Naive B cell (primary cell): ENCODE measurements around the gene HSF5. TPM values are rescaled to one million over a fixed set of nuclear protein-coding genes. Genes with fewer than 3 reads are reported as not detected.

Experiments used
- ATAC-seq, 2 donors: fragments of 150-1000 bp; cut with Tn5 transposase; 2 replicates each; pipeline ENCODE4 v1.10.0; 2021; ENCODE audit warnings: low read depth in 2 of 2, mild to moderate bottlenecking in 2 of 2, moderate library complexity in 2 of 2
- DNase-seq: peaks from one replicate; pipeline ENCODE4 v3.0.0; 2022
- H3K27ac Mint-ChIP-seq, 6 donors: one replicate each; pipeline ENCODE4 v1.8.0; 2020 to 2022; ENCODE audit warnings: mild to moderate bottlenecking in 6 of 6, mixed read lengths in 6 of 6, moderate library complexity in 5 of 6, inconsistent platforms in 2 of 6
- H3K27me3 Mint-ChIP-seq, 3 donors: one replicate each; pipeline ENCODE4 v1.8.0; 2021 to 2022; ENCODE audit warnings: mixed read lengths in 3 of 3, mild to moderate bottlenecking in 1 of 3
- H3K36me3 Mint-ChIP-seq, 2 donors: one replicate each; pipeline ENCODE4 v1.8.0; 2020 to 2022; ENCODE audit warnings: mixed read lengths in 2 of 2, inconsistent platforms in 1 of 2, mild to moderate bottlenecking in 1 of 2
- H3K4me1 Mint-ChIP-seq, 3 donors: one replicate each; pipeline ENCODE4 v1.8.0; 2020 to 2022; ENCODE audit warnings: mixed read lengths in 3 of 3, inconsistent platforms in 1 of 3, mild to moderate bottlenecking in 1 of 3, moderate library complexity in 1 of 3
- H3K4me3 Mint-ChIP-seq, 8 donors: one replicate each; pipeline ENCODE4 v1.8.0; 2020 to 2022; ENCODE audit warnings: mild to moderate bottlenecking in 8 of 8, mixed read lengths in 8 of 8, moderate library complexity in 8 of 8, inconsistent platforms in 2 of 8
- H3K9me3 Mint-ChIP-seq, 7 donors: one replicate each; pipeline ENCODE4 v1.8.0; 2020 to 2022; ENCODE audit warnings: mixed read lengths in 7 of 7, mild to moderate bottlenecking in 5 of 7, inconsistent platforms in 2 of 7, moderate library complexity in 1 of 7
- polyA plus RNA-seq, 6 donors: library from polyadenylated mRNA; unstranded; fragments of 300-500 nt; fragmentation: Illumina TruSeq; gene quantifications; one replicate each; pipeline ENCODE4 v1.2.3, GENCODE V29; 2021; ENCODE audit warnings: low read depth in 6 of 6

The HSF5 gene, protein sequence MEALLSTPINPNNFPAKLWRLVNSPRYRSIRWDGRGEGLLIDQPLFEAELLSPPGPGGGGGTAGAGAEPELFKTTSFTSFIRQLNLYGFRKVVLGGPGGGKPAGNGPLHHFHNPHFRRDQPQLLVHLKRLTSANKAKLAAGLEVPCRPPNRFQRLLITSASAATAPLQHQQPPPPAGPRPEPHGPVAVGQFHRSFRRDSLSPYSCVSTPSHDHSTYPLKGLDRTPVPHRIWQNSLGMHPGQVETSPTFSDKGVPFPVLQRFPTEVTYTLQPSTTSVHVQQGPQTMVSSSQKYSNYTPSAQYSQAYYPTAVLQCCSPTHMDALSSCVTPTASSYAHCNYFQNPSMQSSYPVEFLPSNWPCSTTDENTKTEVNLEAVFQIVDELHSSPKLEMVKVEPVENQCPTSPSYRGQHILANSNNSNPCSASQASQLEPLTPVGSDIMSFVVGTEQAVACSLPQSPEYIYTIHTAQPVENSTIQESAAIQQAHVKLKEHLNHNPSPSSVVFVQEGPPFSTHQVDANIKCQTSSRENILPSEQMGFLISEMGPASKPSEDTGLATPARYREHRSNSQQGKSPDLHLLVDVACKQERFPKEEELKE
- polyA plus RNA-seq: 1 to 10 TPM; 1.3 to 4.6 (median 3.1) TPM

DNA sequence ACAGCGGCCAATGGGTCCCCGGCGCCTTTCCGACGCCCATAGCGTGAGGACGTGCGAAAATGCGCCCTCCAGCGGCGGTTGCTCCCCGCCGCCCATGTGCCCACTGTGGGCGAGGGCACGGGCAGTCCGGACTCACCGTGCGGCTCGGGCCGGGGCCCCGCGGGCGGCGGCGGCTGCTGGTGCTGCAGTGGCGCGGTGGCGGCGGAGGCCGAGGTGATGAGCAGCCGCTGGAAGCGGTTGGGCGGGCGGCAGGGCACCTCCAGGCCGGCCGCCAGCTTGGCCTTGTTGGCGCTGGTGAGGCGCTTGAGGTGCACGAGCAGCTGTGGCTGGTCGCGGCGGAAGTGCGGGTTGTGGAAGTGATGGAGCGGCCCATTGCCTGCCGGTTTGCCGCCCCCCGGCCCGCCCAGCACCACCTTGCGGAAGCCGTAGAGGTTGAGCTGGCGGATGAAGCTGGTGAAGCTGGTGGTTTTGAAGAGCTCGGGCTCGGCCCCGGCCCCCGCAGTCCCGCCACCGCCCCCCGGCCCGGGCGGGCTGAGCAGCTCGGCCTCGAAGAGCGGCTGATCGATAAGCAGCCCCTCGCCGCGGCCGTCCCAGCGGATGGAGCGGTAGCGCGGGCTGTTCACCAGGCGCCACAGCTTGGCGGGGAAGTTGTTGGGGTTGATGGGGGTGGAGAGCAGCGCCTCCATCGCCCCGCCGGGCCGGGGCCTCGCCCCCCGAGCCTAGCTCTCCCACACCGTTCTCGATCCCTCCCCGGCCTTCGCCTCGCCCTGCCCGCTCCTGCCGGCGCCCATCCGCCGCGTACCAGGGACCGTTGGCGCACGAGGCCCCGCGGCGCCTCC, at the start of gene HSF5:
HSF5 (minus strand) TSS at position 820 of the 839 bp plus-strand sequence; CDS start at position 686, 134 bp downstream.
- ATAC-seq: peak; percentile 95 to 96

DNA sequence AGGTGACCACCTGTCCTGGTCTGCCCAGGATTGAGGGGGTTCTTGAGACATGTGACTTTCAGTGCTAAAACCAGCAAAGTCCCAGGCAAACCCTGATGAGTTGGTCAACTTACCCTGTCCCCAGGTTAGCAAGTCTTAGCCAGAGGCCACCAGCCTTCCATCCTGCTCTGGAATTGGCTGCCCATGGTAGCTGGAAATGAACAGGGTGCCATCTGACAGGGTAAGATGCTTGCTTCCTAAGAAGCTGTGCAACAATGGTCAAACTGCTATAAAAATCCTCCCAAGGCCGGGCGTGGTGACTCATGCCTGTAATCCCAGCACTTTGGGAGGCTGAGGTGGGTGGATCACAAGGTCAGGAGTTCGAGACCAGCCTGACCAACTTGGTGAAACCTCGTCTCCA, 49.1 kb upstream of the HSF5 start:
- Mint-ChIP-seq H3K27ac (no peak overlapping the region), H3K4me1 (peaks cover 0 to 9% (median 7%) of the 10 kb centered on the region in 3 donors), H3K36me3 (no peaks in the 10 kb centered on the region), H3K4me3 (no peak overlapping the region), H3K9me3 (no peaks in the 10 kb centered on the region), H3K27me3 (peaks cover 19 to 53% (median 38%) of the 10 kb centered on the region in 3 donors)
- DNase-seq: no peak
- no peak for ATAC-seq

More for the DNA sequence above, at the start of gene HSF5:
- Mint-ChIP-seq H3K27ac (peak within 1 kb of the TSS in 5 of 6 donors; percentile 51 to 87 (median 76)), H3K27me3 (no peaks in the 10 kb centered on the region), H3K9me3 (no peaks in the 10 kb centered on the region), H3K36me3 (peaks cover 6 to 18% of the 10 kb centered on the region in 2 donors), H3K4me1 (peaks cover 2 to 12% (median 11%) of the 10 kb centered on the region in 3 donors), H3K4me3 (peak within 1 kb of the TSS; percentile 65 to 87 (median 76))
- DNase-seq: peak; percentile 89

DNA sequence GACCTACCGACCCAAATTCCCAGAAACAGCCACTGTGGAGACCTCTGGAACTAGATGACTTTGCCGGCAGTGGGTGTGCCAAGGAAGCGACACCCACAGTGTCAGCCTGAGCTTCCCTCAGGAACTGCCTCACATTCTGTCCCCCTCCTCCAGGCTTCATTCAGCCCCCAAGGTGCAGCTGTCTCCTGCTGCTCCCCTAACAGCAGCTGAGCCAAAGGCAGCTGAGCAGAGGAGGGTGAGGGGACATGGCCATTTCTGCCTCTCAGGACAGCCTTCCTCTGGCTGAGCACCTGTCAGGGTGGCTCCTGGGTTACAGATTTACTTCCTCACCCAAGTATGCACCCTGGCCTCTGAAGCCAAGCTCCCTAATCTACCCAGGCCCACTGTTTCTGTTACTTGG, 48.3 kb upstream of the HSF5 start:
- H3K27ac Mint-ChIP-seq: peak overlapping the region in 1 of 6 donors; percentile 49
- H3K4me3 Mint-ChIP-seq: no peak overlapping the region
- no peaks in the 10 kb centered on the region for H3K9me3 Mint-ChIP-seq
- peaks cover 20 to 55% (median 39%) of the 10 kb centered on the region in 3 donors for H3K27me3 Mint-ChIP-seq
- peaks cover 0 to 11% (median 9%) of the 10 kb centered on the region in 3 donors for H3K4me1 Mint-ChIP-seq
- ATAC-seq (no peak), DNase-seq (no peak)
- no peaks in the 10 kb centered on the region for H3K36me3 Mint-ChIP-seq

DNA sequence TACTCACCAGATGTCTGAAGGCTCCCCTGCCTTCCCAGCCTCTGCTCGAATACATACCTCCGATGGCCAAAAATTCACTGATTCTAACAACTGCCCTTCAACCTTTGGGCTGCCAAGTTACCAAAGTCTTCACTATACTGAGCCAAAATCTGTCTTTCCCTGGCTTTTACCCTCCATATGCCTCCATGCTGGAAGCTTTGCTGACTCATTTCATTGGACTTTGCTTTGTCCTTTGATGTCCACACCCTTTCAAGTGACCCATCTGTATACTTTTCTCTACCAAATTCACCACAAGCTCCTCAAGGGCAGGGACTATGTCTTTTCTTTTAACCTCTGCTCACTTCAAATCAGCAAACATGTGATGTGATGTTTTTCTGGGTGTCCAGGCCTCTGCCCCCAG, 47.2 kb upstream of the HSF5 start:
- no peak for ATAC-seq

DNA sequence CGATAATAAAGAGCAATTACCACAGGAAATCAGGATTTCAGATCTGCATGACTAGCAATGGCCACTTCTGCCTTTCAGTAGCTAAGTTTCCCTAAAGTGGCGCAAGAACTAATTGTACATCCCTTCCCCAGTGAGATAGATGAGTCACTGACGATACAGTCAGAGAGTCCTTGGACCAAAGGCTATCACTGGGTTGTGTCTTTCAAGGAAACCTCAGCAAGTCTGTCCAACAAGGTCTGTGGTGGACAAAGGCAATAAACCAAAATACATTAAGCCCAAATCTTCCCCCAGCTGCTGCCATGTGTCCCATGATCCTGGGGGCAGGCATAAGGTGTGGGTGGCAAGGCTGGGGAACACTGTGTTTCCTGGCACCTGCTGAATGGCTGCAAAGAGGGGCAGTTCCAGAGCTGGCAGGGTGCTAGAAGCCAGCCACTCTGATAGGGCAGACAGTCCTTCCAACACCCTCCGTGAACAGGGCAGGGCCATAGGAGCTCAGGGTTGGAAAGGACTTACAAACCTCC, 46.8 kb upstream of the HSF5 start:
- Mint-ChIP-seq H3K4me1 (peaks cover 0 to 11% (median 9%) of the 10 kb centered on the region in 3 donors), H3K9me3 (no peaks in the 10 kb centered on the region), H3K27ac (no peak overlapping the region), H3K27me3 (peaks cover 20 to 52% (median 40%) of the 10 kb centered on the region in 3 donors), H3K36me3 (no peaks in the 10 kb centered on the region), H3K4me3 (peak overlapping the region in 1 of 8 donors; percentile 10)
- no peak for DNase-seq
- ATAC-seq: no peak

More for the DNA sequence above, 47.2 kb upstream of the HSF5 start:
- Mint-ChIP-seq H3K4me1 (peaks cover 0 to 11% (median 9%) of the 10 kb centered on the region in 3 donors), H3K36me3 (no peaks in the 10 kb centered on the region), H3K9me3 (no peaks in the 10 kb centered on the region), H3K27ac (no peak overlapping the region), H3K4me3 (peak overlapping the region in 1 of 8 donors; percentile 63), H3K27me3 (peaks cover 20 to 54% (median 39%) of the 10 kb centered on the region in 3 donors)
- no peak for DNase-seq

DNA sequence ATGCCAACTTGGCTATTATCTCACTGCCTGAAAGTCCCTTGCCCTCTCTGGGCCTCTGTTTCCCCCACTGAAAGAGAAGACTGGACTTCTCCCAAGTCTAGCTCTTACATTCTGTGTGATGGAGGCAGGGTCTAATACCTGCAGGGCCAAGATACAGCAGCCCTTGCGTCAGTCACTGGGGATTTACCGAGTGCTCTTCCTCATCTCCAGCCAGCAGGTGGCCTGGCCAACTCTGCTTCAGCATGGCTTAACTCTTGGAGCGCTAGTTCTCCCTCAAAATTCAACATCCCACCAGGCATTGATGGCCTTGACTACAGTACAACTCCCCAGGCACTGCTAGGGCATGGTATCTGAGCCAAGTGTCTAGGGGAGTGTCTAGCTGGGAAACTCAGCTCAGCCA, 46.1 kb upstream of the HSF5 start:
- ATAC-seq: no peak
- peak overlapping the region in 1 of 8 donors; percentile 10 for H3K4me3 Mint-ChIP-seq

DNA sequence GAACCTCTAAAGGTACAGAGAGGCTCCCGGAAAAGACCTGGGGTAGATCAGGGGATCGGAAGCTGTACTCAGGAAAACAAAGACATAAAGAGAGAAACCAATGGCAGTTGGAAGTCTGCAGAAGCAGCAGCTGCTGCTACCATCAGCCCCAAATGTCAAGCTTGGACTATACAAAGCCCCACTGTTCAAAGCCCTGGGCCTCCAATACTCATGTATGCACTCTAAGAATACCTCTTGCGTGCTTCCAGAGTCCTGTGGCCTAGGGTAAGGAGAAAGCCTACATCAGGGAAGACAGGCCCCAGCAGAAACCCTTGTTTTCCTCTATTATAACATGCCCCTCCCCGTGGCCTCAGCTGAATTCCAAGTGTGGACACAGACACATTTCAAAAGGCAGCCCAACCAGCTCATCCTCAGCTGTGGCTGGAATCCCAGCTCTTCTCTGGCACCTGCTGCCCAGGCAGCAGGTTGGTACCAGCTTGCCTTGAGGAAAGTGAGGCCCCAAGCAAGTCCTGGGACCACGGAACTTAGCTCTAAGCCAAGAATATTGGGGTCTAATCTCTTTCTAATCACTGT, 45.5 kb upstream of the HSF5 start:
- Mint-ChIP-seq H3K9me3 (no peaks in the 10 kb centered on the region), H3K36me3 (no peaks in the 10 kb centered on the region), H3K27me3 (peaks cover 20 to 57% (median 51%) of the 10 kb centered on the region in 3 donors), H3K4me3 (peak overlapping the region in 4 of 8 donors; percentile 23 to 79 (median 44)), H3K27ac (peak overlapping the region in 2 of 6 donors; percentile 16 to 22), H3K4me1 (peaks cover 0 to 11% (median 9%) of the 10 kb centered on the region in 3 donors)
- DNase-seq (no peak), ATAC-seq (no peak)

More for the DNA sequence above, 46.1 kb upstream of the HSF5 start:
- peak overlapping the region in 1 of 6 donors; percentile 57 for H3K27ac Mint-ChIP-seq
- no peaks in the 10 kb centered on the region for H3K9me3 Mint-ChIP-seq
- H3K27me3 Mint-ChIP-seq: peaks cover 20 to 52% (median 46%) of the 10 kb centered on the region in 3 donors
- H3K36me3 Mint-ChIP-seq: no peaks in the 10 kb centered on the region
- no peak for DNase-seq
- peaks cover 0 to 11% (median 9%) of the 10 kb centered on the region in 3 donors for H3K4me1 Mint-ChIP-seq

DNA sequence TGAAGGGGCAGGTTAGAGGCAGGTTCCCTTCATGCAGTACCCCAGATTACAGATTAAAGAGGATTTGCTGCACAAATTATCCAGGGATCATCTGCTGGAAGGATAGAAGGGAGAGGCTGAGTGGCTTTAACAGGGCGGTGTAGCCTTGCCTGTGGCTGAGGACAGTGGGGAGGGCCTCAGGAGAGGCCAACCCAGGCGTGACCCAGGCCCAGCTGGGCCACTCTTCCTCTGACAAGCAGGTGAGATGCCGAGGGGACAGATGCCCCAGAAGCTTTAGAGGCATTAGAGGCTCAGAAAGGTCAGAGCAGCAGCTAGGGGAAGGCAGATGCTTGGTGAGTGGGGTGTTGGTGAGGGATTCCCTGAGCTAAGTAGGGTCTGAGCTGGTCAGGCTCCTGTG, 44.3 kb upstream of the HSF5 start:
- ATAC-seq (no peak), DNase-seq (no peak)
- Mint-ChIP-seq H3K27me3 (peaks cover 20 to 58% (median 51%) of the 10 kb centered on the region in 3 donors), H3K4me3 (peak overlapping the region in 7 of 8 donors; percentile 23 to 85 (median 72)), H3K27ac (no peak overlapping the region), H3K36me3 (no peaks in the 10 kb centered on the region), H3K9me3 (no peaks in the 10 kb centered on the region), H3K4me1 (peaks cover 0 to 11% (median 9%) of the 10 kb centered on the region in 3 donors)

DNA sequence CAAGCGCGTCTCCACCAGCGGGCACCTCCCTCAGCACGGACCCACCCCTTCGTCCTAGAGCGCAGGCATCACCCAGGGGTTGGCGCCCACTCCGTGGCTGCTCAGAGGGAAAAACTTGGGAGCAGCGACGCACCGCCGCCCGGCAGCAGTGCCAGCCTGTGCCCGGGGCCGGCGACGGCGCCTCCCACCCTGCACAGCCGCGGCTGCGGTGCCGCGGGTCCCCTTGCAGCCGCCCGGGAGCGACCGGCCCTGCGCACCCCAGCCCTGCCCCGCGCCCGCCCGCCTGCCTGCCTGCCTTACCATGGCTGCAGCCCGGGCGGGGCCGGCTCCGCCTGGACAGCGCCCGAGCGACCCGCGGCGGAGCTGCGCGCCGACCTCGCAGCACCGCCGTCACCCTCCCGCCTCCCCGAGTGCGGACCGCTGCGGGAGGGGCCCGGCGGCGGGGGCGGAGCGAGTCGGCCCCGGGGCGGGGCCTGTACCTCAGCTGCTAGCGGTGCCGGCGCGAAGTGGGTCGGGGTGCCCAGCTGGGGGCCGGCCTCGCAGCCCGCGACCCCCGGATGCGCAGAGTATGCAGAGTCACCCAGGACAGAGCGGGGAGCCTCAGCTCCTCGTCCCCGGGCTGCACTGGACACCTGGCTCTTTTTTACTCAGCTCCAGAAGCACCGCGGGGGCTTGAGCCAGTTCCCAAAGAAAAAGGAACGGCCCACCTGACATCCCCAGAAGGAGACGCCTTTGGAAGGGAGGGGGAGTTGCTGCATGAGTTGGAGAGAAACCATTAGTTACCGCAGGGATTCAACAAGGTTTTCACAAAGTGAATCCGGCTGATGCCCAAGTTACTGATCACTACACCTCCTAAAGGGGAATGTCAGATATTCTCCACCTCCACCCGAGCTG, 43.7 kb upstream of the HSF5 start:
- Mint-ChIP-seq H3K4me1 (peaks cover 4 to 16% (median 11%) of the 10 kb centered on the region in 3 donors), H3K9me3 (no peaks in the 10 kb centered on the region), H3K4me3 (peak overlapping the region; percentile 23 to 86 (median 73)), H3K27me3 (peaks cover 20 to 63% (median 55%) of the 10 kb centered on the region in 3 donors), H3K36me3 (no peaks in the 10 kb centered on the region), H3K27ac (no peak overlapping the region)
- DNase-seq: peak; percentile 66
- ATAC-seq: peak; percentile 90 to 93

DNA sequence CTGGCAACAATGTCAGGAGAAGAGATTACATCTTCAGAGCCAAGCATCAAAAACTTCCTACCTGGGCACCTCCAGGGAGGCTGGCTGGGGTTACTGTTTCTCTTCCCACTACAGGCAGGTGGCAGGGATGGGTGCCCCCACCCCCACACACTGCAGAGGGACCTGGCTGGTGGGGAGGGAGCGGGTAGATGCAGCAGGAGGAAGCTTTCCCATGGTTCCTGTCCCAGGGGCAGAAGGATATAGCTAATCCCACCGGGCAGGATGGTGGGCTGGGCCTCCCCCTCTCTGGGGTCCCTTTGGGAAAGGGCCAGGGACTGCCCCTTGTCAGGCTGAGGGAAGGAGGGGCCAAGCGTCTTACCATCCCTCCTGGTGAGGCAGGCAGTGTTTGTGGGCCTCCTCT, 42.9 kb upstream of the HSF5 start:
- no peak for DNase-seq
- ATAC-seq: no peak
- Mint-ChIP-seq H3K4me3 (peak overlapping the region; percentile 55 to 86 (median 68)), H3K4me1 (peaks cover 7 to 20% (median 11%) of the 10 kb centered on the region in 3 donors), H3K27me3 (peaks cover 19 to 59% (median 56%) of the 10 kb centered on the region in 3 donors), H3K36me3 (no peaks in the 10 kb centered on the region), H3K27ac (no peak overlapping the region), H3K9me3 (no peaks in the 10 kb centered on the region)

DNA sequence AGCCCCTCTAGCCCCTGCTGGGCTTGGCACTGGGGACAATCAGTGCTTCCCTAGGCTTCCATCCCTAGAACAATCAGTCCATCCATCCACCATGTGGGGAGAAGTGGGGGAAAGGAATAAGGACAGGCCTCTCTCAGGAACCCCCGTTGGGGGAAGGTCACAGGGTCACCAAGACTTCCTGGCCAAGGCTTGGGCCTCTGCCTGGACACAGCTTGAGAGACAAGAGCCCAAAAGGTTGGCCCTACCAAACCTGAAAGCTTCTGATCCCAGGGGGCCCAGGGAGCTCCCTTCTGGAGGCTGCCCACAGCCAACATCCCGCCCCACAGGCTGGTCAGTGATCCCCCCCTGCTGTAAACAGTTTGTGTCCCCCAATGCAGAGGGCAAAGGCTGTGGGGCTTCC, 42.4 kb upstream of the HSF5 start:
- peaks cover 15 to 54% (median 52%) of the 10 kb centered on the region in 3 donors for H3K27me3 Mint-ChIP-seq
- H3K4me1 Mint-ChIP-seq: peaks cover 7 to 20% (median 11%) of the 10 kb centered on the region in 3 donors
- peak overlapping the region; percentile 29 to 74 (median 62) for H3K4me3 Mint-ChIP-seq
- ATAC-seq: no peak
- H3K36me3 Mint-ChIP-seq: no peaks in the 10 kb centered on the region
- no peak overlapping the region for H3K27ac Mint-ChIP-seq
- no peak for DNase-seq
- H3K9me3 Mint-ChIP-seq: no peaks in the 10 kb centered on the region

DNA sequence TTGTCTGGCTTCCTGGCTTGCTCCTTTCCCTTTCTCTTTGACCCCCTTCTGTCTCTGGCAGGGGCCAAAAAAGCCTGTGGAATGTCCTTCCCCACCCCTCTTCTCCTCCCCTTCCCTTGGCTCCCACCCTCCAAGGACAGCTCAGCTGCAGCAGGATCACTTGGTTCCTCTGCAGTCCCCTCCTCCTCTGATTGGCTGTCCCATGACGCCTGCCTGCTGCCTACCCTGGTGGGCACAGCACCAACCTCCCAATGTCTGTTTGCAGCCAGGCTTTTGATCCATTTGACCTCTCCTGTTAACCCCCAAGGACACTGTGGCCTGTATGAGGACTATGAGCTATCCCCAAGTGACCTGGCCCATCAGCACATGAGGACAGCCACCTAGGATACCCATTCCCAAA, 41.1 kb upstream of the HSF5 start:
- H3K4me1 Mint-ChIP-seq: peaks cover 7 to 20% (median 11%) of the 10 kb centered on the region in 3 donors
- H3K27ac Mint-ChIP-seq: peak overlapping the region in 1 of 6 donors; percentile 71
- peaks cover 11 to 41% (median 38%) of the 10 kb centered on the region in 3 donors for H3K27me3 Mint-ChIP-seq
- H3K9me3 Mint-ChIP-seq: no peaks in the 10 kb centered on the region
- DNase-seq (no peak), ATAC-seq (no peak)
- H3K36me3 Mint-ChIP-seq: no peaks in the 10 kb centered on the region
- no peak overlapping the region for H3K4me3 Mint-ChIP-seq
